NCI-H524 treated with DMSO at 0.1 percent for 48 hours (cell line): ENCODE results near the gene CPT1B.
A peak's percentile ranks its signal among the peaks of the same experiment; 100 is the strongest.
"Not testable (repeated sequence)": the region's sequence is repeated elsewhere in the genome, so short reads cannot be mapped to it uniquely, and the experiment has no call there.

Source experiments
- DNase-seq: peaks from one replicate; lab custom pipeline; 2025; lab: John Stamatoyannopoulos, UW

The CPT1B gene

DNA sequence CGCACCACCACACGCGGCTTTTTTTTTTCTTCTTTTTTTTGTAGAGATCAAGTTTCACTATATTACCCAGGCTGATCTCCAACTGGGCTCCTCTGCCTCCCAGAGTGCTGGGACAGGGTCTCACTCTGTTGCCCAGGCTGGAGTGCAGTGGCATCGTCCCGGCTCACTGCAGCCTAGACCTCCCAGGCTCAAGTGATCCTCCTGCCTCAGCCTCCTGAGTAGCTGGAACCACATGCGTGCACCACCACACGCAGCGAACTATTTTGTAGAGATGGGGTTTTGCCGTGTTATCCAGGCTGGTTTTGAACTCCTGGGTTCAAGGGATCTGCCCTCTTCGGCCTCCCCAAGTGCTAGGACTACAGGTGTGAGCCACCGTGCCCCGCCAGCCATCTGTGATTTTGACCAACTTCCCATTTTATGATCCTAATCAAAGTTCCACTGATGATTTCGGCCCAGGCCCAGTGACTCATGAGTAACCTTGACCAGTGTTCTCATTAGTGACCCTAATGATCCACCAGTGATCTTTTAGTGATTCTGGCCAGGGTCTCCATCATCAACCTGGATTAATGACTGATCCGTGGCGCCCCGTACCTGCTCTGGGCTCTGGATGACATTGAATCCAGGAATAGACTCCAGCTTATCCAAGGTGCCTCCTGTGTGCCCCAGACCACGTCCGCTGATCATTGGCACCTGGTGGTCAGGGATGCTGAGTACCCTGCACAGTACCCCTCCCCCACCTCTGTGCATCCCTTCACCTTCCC, 50.1 kb downstream of the CPT1B start:
- no peak for DNase-seq

GRCh38 chr22:50526834-50527801, 51.1 kb downstream of the CPT1B start:
- no peak for DNase-seq

DNA sequence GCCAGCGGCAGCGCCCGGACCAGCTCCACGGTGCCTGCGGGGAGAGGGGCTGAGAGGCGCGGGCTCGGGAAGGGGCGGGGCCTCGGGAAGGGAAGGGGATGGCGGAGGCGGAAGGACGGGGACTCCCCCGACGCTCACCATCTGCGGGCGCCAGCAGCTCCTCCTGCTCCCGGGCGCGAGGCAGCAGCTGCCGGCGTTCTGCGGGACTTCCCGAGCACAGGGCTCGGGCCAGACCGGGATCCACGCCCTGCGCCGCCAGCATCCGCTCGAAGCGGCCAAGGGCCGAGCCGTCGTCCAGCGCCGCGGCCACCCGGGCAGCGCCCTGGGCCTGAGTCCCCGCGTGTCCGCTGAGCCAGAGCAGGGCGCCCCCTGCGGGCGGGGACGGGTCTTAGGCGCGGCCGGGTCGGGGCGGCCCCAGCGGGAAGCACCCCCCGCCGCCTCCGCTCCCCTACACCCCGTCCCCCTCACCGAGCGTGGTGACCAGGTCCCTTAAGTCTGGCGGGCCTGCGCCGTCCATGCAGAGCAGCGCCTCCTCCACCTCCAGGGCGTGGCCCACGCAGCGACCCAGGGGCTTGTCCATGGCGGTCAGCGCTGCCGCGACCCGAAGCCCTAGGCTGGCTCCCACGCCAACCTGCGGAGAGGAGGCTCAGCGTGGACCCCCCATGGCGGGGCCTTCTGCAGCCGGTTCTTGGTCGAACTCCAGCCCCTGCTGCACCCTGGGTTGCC, 52.0 kb downstream of the CPT1B start:
- peak; percentile 14 for DNase-seq

GRCh38 chr22:50525858-50526107, 52.4 kb downstream of the CPT1B start:
- DNase-seq, result no peak

DNA sequence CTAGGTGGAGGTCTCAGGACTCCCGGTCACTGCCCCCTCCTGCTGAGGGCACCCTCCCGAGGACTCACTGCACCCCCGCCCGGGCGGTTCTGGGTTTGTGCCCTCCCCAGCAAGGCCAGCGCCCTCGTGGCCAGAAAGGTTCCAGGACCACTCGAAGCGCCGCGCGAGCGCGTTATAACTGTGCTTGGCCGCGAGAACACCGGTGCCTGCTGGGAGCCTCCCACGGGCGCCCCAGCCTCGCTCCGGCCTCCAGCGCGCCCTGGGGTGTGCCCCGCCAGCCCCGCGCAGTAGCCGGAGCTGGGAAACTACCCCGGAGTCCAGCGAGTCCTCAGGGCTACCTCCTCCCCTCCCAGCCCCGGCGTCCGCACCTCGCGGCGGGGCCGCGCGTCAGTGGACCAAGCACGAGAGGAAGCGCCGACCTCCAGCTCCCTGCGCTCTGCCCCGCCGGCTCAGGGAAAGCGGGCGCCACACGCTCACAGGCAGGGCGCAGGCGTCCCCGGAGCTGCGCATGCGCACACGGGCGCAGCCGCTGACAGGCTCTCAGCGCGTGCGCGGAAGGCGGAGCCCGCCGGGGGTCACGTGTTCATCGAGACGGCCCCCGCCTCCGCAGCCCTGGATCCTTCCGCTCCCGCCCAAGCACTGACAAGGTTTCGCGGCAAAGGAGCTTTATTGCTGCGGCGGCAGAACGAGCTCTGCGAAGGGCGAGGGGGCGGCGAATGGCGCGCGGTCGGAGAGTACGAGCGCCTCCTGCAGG, 52.9 kb downstream of the CPT1B start, which contains the start of gene SCO2:
Gene SCO2 (minus strand): TSS at position 495 of the 754 bp plus-strand sequence. CDS start 1,187 bp downstream, outside the sequence.
- DNase-seq, result peak; percentile 60

GRCh38 chr22:50524676-50525103, 53.5 kb downstream of the CPT1B start:
- no peak for DNase-seq

DNA sequence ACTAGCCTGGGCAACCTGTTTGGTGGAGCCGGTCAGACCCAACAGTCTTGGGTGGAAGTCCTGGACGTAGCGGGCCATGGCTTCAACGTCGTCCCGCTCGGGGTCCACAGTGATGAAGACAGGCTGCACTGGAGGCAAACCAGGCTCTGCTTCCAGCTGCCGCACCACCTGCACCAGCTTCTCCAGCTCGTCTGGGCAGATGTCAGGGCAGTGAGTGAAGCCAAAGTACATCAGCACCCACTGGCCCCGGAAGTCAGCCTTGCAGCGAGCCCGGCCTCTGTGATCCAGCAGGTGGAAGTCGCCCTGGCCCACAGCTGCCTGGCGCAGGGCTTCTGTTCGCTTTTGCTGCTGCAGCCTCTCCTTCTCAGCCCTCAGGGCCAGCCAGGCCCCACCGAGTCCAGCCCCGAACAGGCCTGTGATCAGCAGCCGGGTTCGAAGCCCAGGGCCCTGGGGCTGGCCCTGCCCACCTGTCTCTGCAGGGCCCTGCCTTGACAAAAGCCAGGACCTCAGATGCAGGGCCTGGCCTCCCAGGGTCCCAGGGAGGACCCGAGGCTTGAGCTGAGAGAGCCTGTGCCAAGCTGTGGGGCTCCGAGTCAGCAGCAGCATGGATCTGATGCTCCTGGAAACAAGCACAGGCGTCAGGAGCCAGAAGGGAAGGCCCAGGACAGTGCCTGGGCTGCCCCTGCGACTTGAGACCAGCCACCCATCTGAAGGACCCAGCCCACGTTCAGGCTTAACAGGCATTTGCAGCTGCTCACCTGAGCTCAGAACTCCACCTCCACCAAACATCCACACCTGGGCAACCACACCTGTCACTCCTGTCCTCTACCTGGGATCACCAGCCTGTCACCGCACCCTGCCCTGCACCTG, 54.2 kb downstream of the CPT1B start:
- no peak for DNase-seq

GRCh38 chr22:50523458-50523805, 54.8 kb downstream of the CPT1B start:
- DNase-seq, result no peak

DNA sequence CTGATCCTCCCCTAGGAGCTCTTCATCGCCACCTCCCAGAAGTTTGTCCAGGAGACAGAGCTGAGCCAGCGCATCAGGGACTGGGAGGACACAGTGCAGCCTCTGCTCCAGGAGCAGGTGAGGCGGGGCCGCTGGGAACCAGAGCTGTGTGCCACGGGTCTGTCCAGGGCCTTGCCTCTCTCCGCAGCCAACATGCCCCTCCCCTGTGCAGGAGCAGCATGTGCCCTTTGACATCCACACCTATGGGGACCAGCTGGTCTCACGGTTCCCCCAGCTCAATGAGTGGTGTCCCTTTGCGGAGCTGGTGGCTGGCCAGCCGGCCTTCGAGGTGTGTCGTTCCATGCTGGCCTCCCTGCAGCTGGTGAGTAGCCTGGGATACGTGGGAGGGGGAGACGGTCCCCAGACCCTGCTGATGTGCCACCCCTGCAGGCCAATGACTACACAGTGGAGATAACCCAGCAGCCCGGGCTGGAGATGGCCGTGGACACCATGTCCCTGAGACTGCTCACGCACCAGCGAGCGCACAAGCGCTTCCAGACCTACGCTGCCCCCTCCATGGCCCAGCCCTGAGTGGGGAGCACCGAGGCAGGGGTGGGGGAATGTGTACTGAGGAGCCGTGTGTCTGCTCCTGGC, 55.3 kb downstream of the CPT1B start:
- no peak for DNase-seq

DNA sequence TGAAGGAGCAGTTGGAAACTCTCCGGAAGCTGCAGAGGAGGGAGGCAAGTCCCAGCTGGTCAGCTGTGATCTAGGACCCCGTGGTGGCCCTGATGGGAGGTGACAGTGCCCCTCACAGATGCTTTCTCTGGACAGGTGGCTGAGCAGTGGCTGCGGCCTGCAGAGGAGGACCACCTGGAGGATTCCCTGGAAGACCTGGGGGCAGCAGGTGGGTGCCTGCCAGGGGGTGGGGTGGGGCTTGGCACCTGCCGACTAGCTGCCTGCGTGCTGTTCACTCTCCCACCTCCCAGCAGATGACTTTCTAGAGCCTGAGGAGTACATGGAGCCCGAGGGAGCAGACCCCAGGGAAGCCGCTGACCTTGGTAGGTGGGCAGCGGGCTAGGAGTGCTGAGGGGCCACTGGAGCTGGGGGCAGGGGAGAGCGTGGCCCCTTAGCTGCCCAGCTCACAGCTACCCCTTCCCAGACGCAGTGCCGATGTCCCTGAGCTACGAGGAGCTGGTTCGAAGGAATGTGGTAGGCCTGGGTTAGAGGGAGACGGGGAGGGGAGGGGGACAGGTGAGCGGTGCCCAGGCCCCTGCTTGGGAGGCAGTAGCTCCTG, 55.9 kb downstream of the CPT1B start:
- no peak for DNase-seq

DNA sequence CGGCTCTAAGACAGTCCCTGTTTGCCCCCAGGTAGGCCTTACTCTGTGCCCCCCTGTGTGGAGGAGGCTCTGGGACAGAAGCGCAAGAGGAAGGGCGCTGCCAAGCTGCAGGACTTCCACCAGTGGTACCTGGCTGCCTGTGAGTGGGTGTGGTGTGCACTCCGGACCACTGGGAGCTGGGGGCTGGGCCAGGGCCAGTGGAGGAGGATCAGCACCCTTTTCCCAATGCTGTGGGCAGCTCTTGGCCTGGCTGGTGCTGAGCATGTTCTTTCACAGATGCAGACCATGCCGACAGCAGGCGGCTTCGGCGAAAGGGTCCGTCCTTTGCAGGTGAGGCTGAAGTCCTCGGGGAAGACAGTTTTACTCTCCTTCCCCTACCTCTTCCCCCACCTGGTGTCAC, 56.5 kb downstream of the CPT1B start:
- no peak for DNase-seq

DNA sequence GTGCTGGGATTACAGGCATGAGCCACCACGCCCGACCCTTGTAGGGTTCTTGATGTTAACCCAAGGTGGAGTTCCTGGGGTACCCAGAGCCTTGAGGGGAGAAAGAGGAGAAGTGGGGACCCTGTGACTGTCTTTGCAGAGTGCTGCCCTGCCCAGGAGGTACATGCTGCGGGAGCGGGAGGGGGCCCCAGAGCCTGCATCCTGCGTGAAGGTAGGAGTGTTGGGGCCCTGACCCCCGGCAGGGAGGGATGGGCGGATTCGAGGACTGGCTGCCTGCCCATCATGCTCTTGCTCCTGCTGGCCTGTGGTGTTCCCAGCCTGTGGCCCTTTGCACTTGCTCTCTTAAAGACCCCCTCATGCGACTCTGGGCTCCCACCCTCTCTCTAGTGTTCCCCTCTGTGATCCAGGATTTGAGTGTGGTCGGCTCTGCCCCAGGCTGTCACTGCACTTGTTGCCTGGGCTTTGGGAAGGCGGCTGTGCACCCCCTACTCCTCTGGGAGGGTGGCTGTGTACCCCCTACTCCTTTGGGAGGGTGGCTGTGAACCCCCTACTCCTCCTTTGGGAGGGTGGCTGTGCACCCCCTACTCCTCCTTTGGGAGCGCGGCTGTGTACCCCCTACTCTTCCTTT, 57.3 kb downstream of the CPT1B start:
- no peak for DNase-seq

GRCh38 chr22:50520184-50520583, 58.0 kb downstream of the CPT1B start:
- not testable (repeated sequence) for DNase-seq

GRCh38 chr22:50519151-50519550, 59.1 kb downstream of the CPT1B start:
- DNase-seq, result no peak
